ENCODE measurements around the gene NTNG1.
"Not testable (repeated sequence)": the region's sequence is repeated elsewhere in the genome, so short reads cannot be mapped to it uniquely, and the experiment has no call there.

Gene NTNG1

GRCh38 chr1:107140703-107141490, at the start of gene NTNG1:
Gene NTNG1, plus strand, starts transcription at chr1:107141039.
- DNase-seq (ENCODE audit: low spot score), result no peak

GRCh38 chr1:107091418-107091817, 49.4 kb upstream of the NTNG1 start:
- no peak for DNase-seq (ENCODE audit: low spot score)

- DNase-seq (ENCODE audit: low spot score), result not testable (repeated sequence)
These were observed 47.4 kb upstream of the NTNG1 start for GRCh38 chr1:107093395-107093794.

GRCh38 chr1:107095647-107096046, 45.2 kb upstream of the NTNG1 start:
- DNase-seq (ENCODE audit: low spot score), result no peak

GRCh38 chr1:107096690-107097089, 44.1 kb upstream of the NTNG1 start:
- no peak for DNase-seq (ENCODE audit: low spot score)

GRCh38 chr1:107098961-107099360, 41.9 kb upstream of the NTNG1 start:
- DNase-seq (ENCODE audit: low spot score), result no peak

GRCh38 chr1:107100331-107100984, 40.4 kb upstream of the NTNG1 start:
- no peak for DNase-seq (ENCODE audit: low spot score)

DNA sequence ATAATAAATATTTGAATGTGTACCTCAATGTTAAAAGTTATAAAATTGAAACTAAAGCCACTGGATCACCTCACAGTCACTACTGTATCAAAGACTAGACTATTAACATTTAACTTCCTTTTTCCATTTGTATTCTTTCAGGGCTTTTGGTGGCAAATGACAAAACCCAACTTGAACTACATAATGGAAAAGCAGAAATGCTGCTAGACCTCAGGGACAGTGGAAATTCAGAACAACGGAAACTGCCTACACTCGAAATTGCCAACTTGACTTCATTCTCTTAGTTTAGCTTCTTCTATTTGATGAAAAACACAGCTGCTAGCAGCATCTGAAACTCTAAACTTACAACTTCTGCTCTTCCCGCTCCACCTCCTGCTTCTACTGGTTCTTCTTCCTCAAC, 34.9 kb upstream of the NTNG1 start:
- no peak for DNase-seq (ENCODE audit: low spot score)

- DNase-seq (ENCODE audit: low spot score), result no peak
These were observed 30.5 kb upstream of the NTNG1 start for GRCh38 chr1:107110326-107110725.

DNA sequence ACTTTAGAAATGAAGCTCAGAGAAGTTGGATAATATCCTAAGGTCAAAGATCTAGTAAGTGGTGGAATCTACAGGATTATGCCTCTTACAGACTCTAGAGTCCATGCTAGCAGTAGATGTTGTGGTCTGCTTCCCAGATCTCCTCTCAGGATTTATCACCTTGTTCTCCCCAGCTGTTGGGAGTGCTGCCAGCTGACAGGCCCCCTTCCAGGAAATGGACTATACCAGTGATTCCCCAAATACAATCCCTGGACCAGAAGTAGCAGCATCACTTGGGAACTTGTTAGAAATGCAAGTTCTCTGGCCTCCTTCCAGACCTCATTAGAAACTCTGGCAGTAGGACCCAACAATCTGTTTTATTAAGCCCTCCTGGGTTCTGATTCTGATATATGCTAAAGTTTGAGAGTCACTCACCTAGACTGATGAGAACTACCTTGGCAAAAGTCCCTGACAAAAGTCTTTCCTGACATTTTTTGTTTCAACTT, 24.5 kb upstream of the NTNG1 start:
- no peak for DNase-seq (ENCODE audit: low spot score)

DNA sequence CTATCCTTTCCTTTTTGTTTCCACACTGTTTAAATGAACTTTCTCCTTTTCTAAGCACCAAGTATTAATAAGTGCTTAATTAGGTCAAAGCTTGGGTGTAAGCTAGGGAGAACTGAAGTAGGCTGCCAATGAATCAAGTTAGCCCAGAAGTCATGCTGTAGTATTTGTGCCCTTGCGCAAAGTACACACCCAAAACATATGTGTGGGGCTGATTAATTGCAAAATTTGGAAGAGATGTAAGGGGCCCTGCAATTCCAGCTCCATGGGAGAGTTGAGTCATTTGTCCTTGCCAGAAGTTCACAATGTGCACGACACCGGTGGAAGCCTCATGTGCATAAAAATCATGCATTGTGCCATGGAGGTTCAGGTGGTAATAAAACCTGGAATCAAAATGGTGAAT, 18.6 kb upstream of the NTNG1 start:
- DNase-seq (ENCODE audit: low spot score), result no peak

DNA sequence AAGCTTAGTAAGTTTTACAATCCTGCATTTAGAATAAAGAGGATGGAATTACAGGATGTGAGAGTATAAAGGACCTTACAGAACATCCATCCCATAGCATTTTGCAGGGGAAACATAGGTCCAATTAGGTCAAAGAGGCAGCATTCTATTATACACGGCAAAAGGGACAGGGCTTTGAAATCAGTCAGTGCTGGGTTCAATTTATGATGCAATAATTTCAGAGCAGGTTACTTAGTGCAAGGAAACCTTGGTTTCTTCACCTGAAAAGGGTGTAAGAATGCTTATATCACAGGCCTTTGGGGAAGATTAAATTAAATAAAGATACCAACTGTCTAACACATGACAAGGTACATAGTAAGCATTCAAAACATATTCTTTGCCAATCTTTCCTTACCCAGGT, 17.1 kb upstream of the NTNG1 start:
- no peak for DNase-seq (ENCODE audit: low spot score)

- no peak for DNase-seq (ENCODE audit: low spot score)
These were observed 16.1 kb upstream of the NTNG1 start for GRCh38 chr1:107124694-107125093.

DNA sequence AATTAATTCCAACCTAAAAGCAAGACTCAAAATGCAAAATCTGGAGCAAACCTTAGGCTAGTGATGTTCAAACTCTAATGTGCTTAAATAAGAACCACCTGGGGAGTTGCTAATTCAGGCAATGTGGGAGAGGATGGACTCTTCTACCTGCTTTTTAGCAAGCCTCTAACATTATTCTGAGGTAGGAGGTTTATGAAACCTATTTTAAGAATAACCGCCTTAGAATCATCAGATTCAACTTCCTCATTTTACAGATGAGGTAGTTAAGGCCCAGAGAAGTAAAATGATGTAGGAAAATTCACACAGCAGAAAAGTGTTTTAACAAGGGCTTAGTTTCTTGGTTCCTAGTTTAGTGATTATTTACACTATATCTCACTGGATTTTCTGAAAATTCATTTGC, 8.6 kb upstream of the NTNG1 start:
- DNase-seq (ENCODE audit: low spot score), result no peak

- no peak for DNase-seq (ENCODE audit: low spot score)
These were observed 8.1 kb upstream of the NTNG1 start for GRCh38 chr1:107132780-107133179.

GRCh38 chr1:107135463-107135862, 5.4 kb upstream of the NTNG1 start:
- DNase-seq (ENCODE audit: low spot score), result peak; percentile 43

DNA sequence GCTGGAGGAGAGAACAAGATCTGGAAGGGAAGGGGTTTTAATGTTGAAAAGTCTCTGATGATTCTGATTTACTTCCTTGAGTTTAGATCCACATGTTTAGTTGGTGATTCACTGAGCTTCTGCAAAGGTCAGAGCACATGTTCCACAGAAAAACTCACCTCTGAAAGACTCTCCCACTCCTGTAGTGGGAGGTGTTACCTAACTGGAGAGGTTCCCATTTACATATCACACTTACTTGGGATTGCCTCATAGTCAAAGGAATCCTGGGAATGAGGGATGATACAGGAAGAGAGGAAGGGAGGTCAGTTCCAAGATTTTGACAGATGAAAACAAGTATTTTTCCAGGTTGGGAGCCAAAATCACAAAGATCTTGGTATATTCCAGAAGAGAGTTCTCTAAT, 2.7 kb upstream of the NTNG1 start:
- no peak for DNase-seq (ENCODE audit: low spot score)

GRCh38 chr1:107138767-107139445, 1.9 kb upstream of the NTNG1 start:
- peak; percentile 49 for DNase-seq (ENCODE audit: low spot score)

GRCh38 chr1:107139833-107140702, 771 bp upstream of the NTNG1 start:
- no peak for DNase-seq (ENCODE audit: low spot score)

GRCh38 chr1:107141491-107142126, 770 bp downstream of the NTNG1 start:
- DNase-seq (ENCODE audit: low spot score), result no peak

GRCh38 chr1:107142140-107142542, 1.3 kb downstream of the NTNG1 start:
- DNase-seq (ENCODE audit: low spot score), result peak; percentile 38
